HCT116 (cell line): ENCODE data around the gene NHSL2. TPM values are rescaled to one million over a fixed set of nuclear protein-coding genes. Genes with fewer than 3 reads are reported as not detected.

Experiments
- ATAC-seq: fragments of 200-7000 bp; cut with Tn5 transposase; 2 replicates; pipeline ENCODE4 v1.9.1; 2020; ENCODE audit warnings: mild to moderate bottlenecking, moderate library complexity
- Bru-seq: library from RNA; stranded (reverse); fragments of 400-500 nt; gene quantifications from one replicate; lab custom pipeline; 2021; lab: Mats Ljungman, UMichigan
- BruChase-seq, 2 experiments: library from RNA; stranded (reverse); fragments of 400-500 nt; gene quantifications; one replicate each; lab custom pipeline; 2021; lab: Mats Ljungman, UMichigan
- BruUV-seq: library from RNA; stranded (reverse); fragments of 400-500 nt; replicated peaks from 2 replicates; lab custom pipeline; 2021; lab: Mats Ljungman, UMichigan
- CTCF ChIA-PET: fragments of 300-600 bp; sonication (Branson Sonifier 250); formaldehyde crosslinking; loops from one replicate; lab custom pipeline; 2021; ENCODE audit warnings: antibody characterized with exemption; lab: Charles Lee
- POLR2A ChIA-PET: fragments of 300-600, 350-600 bp; sonication (Branson Sonifier 250); formaldehyde crosslinking; loops from one replicate; lab custom pipeline; 2021; ENCODE audit warnings: antibody characterized with exemption; lab: Charles Lee
- RAD21 ChIA-PET, 2 experiments: fragments of 300-600 bp; sonication (Branson Sonifier 250); formaldehyde crosslinking; loops; one replicate each; lab custom pipeline; 2023; ENCODE audit warnings: low total read pairs in 2 of 2; ENCODE audit not compliant: uncharacterized antibody in 2 of 2, unreplicated experiment in 2 of 2, low non-redundant PET in 1 of 2; lab: Charles Lee
- DNase-seq: peaks from one replicate; pipeline ENCODE4 v3.0.0-alpha.2; 2010; ENCODE audit warnings: low read depth, low spot score
- H2AFZ ChIP-seq: fragments of 200-600 bp; shearing (Covaris generic), sonication (generic); 2 replicates; pipeline ENCODE4 v1.6.1; 2017; ENCODE audit warnings: low read depth, mixed run types, mixed read lengths, antibody characterized with exemption, low read length; ENCODE audit not compliant: poor library complexity, severe bottlenecking
- H3K27ac ChIP-seq: 2 replicates; pipeline ENCODE4 v1.5.1; 2012; ENCODE audit warnings: low read depth, low read length
- H3K27me3 ChIP-seq: fragments of 200-600 bp; sonication (generic); 2 replicates; pipeline ENCODE4 v1.6.1; 2016; ENCODE audit warnings: mixed run types, low read length, mixed read lengths; ENCODE audit not compliant: insufficient read depth
- H3K36me3 ChIP-seq, 2 experiments: fragments of 200-500 bp in 1 of 2; fragments of 200-600 bp in 1 of 2; sonication (Bioruptor generic) in 1 of 2; sonication (generic) in 1 of 2; 2 replicates each; pipeline versions ENCODE4 v1.5.1 to v1.6.1; 2014 to 2016; ENCODE audit warnings: low read length in 2 of 2, inconsistent platforms in 1 of 2, mixed read lengths in 1 of 2, mixed run types in 1 of 2; ENCODE audit not compliant: insufficient read depth in 2 of 2, control insufficient read depth in 1 of 2
- H3K4me1 ChIP-seq, 2 experiments: fragments of 200-600 bp in 1 of 2; sonication (generic) in 1 of 2; 2 replicates each; pipeline versions ENCODE4 v1.5.1 to v1.6.1; 2012 to 2017; ENCODE audit warnings: low read length in 2 of 2, inconsistent platforms in 1 of 2, mild to moderate bottlenecking in 1 of 2, mixed read lengths in 1 of 2, mixed run types in 1 of 2, moderate library complexity in 1 of 2; ENCODE audit not compliant: insufficient read depth in 2 of 2, control insufficient read depth in 1 of 2
- H3K4me2 ChIP-seq: fragments of 200-600 bp; sonication (generic); 2 replicates; pipeline ENCODE4 v1.6.1; 2017; ENCODE audit warnings: mixed run types, low read length, mixed read lengths
- H3K4me3 ChIP-seq, 2 experiments: fragments of 200-600 bp in 1 of 2; sonication (generic) in 1 of 2; replicated peaks in 1 of 2; 2 replicates each; pipeline ENCODE4 v1.5.1; 2011 to 2016; ENCODE audit warnings: low read length in 2 of 2, control low read depth in 1 of 2, low read depth in 1 of 2, mild to moderate bottlenecking in 1 of 2, mixed read lengths in 1 of 2, mixed run types in 1 of 2
- H3K79me2 ChIP-seq: fragments of 200-600 bp; sonication (generic); 2 replicates; pipeline ENCODE4 v1.6.1; 2017; ENCODE audit warnings: mild to moderate bottlenecking, mixed run types, low read length, moderate library complexity, mixed read lengths; ENCODE audit not compliant: insufficient read depth
- H3K9ac ChIP-seq: fragments of 200-600 bp; sonication (generic); 2 replicates; pipeline ENCODE4 v1.6.1; 2016; ENCODE audit warnings: low read length, mixed read lengths
- H3K9me2 ChIP-seq: fragments of 200-600 bp; sonication (generic), shearing (Covaris generic); 2 replicates; pipeline ENCODE4 v1.6.1; 2017; ENCODE audit warnings: mixed run types, mild to moderate bottlenecking, moderate library complexity; ENCODE audit not compliant: insufficient read depth
- H3K9me3 ChIP-seq, 2 experiments: fragments of 200-500 bp in 1 of 2; fragments of 200-600 bp in 1 of 2; sonication (Bioruptor generic) in 1 of 2; sonication (generic) in 1 of 2; 2 replicates each; pipeline ENCODE4 v1.6.1; 2014 to 2017; ENCODE audit warnings: low read length in 2 of 2, mixed read lengths in 2 of 2, inconsistent platforms in 1 of 2, low read depth in 1 of 2, mild to moderate bottlenecking in 1 of 2, mixed run types in 1 of 2, moderate library complexity in 1 of 2; ENCODE audit not compliant: control insufficient read depth in 1 of 2, insufficient read depth in 1 of 2
- H4K20me1 ChIP-seq: fragments of 200-600 bp; sonication (generic), shearing (Covaris generic); 2 replicates; pipeline ENCODE4 v1.6.1; 2017; ENCODE audit warnings: mixed run types, mild to moderate bottlenecking, moderate library complexity; ENCODE audit not compliant: insufficient read depth
- CBX3 ChIP-seq: IDR thresholded peaks from 2 replicates; pipeline ENCODE4 v1.6.1; 2012; ENCODE audit warnings: low read depth
- CEBPB ChIP-seq: IDR thresholded peaks from 2 replicates; pipeline ENCODE4 v1.6.1; 2012; ENCODE audit warnings: low read depth
- EGR1 ChIP-seq: IDR thresholded peaks from 2 replicates; pipeline ENCODE4 v1.6.1; 2012; ENCODE audit warnings: low read depth
- EZH2phosphoT487 ChIP-seq: fragments of 200-600 bp; IDR thresholded peaks from 2 replicates; pipeline ENCODE4 v1.6.1; 2018; ENCODE audit warnings: antibody characterized with exemption, borderline replicate concordance
- FOSL1 ChIP-seq: IDR thresholded peaks from 2 replicates; pipeline ENCODE4 v1.6.1; 2012; ENCODE audit warnings: low read depth
- JUND ChIP-seq: IDR thresholded peaks from 2 replicates; pipeline ENCODE4 v1.6.1; 2012
- MAX ChIP-seq: IDR thresholded peaks from 2 replicates; pipeline ENCODE4 v1.6.1; 2012
- POLR2AphosphoS5 ChIP-seq: IDR thresholded peaks from 2 replicates; pipeline ENCODE4 v1.6.1; 2011; ENCODE audit warnings: mild to moderate bottlenecking, low read depth, low read length, moderate library complexity
- SIN3A ChIP-seq: IDR thresholded peaks from 2 replicates; pipeline ENCODE4 v1.6.1; 2012; ENCODE audit warnings: low read depth
- SP1 ChIP-seq: IDR thresholded peaks from 2 replicates; pipeline ENCODE4 v1.6.1; 2012; ENCODE audit warnings: low read depth
- SRF ChIP-seq: IDR thresholded peaks from 2 replicates; pipeline ENCODE4 v1.6.1; 2012; ENCODE audit warnings: low read depth
- TCF7L2 ChIP-seq: IDR thresholded peaks from 2 replicates; pipeline ENCODE4 v1.7.0; 2011; ENCODE audit warnings: borderline replicate concordance, inconsistent platforms; ENCODE audit not compliant: insufficient read depth, insufficient read length; ENCODE audit errors: extremely low read depth
- YY1 ChIP-seq: IDR thresholded peaks from 2 replicates; pipeline ENCODE4 v1.6.1; 2011; ENCODE audit warnings: low read length, low read depth, moderate library complexity, mild to moderate bottlenecking; ENCODE audit not compliant: insufficient replicate concordance; ENCODE audit errors: extremely low read depth
- ZFX ChIP-seq: fragments of 450-650 bp; IDR thresholded peaks from 2 replicates; pipeline ENCODE4 v1.6.1; 2017
- ZNF274 ChIP-seq: fragments of 200-500 bp; sonication (Bioruptor generic); IDR thresholded peaks from 2 replicates; pipeline ENCODE4 v1.6.1; 2014; ENCODE audit warnings: mild to moderate bottlenecking, low read depth, low read length, inconsistent platforms
- intact Hi-C: fragments of 100-400 bp; cut with micrococcal nuclease; formaldehyde crosslinking; loops from 2 replicates; pipeline ENCODE4 v1.10.0; 2022
- long read RNA-seq: library from polyadenylated mRNA; unstranded; transcript quantifications from one replicate; pipeline ENCODE4 v2.0.0, GENCODE V29; 2021; ENCODE audit not compliant: unreplicated experiment
- polyA plus RNA-seq: library from polyadenylated mRNA; unstranded; fragments of >200 nt; gene quantifications from 2 replicates; pipeline ENCODE4 v1.2.1, GENCODE V29; 2012; ENCODE audit warnings: missing spikeins
- total RNA-seq: library from RNA; stranded (reverse); gene quantifications from one replicate; pipeline ENCODE4 v1.2.1, GENCODE V29; 2021; ENCODE audit not compliant: unreplicated experiment
- TF ChIP-seq, protein P1 (sequence below): IDR thresholded peaks from 2 replicates; pipeline ENCODE4 v1.6.1; 2012; ENCODE audit warnings: low read depth
- TF ChIP-seq, protein P2 (sequence below): IDR thresholded peaks from 2 replicates; pipeline ENCODE4 v1.6.1; 2012

Gene NHSL2
- total RNA-seq (0.22 TPM), Bru-seq, nascent RNA (percentile 2 among the genes with signal in this experiment), BruChase-seq, experiment 1, labeled RNA remaining after a 6-hour chase (percentile 4 among the genes with signal in this experiment), BruChase-seq, experiment 2, labeled RNA remaining after a 2-hour chase (percentile 4 among the genes with signal in this experiment)
- polyA plus RNA-seq, result 0.05 and 0.09 TPM in 2 replicates
- long read RNA-seq, partial matches to known transcripts, result 0 of 1 reads
- long read RNA-seq, other reads (novel, unspliced or antisense), result 1 of 1 reads

DNA sequence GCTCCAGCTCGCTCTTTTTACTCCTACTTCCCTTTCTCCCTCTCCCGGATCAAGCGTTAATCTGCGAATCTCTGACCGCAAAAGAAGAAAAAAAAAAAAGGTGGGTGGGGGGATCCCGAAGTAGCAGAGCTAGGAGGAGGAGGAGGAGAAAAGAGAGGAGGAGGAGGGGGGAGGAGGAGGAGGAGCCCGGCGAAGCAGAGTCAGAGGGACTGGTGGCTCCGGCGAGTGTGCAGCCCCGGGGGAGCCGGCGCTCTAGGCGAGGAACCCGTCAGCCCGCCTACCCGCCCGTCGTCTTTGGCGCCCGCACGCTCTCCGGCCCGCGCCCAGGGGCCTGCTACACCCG lies at the start of gene NHSL2:
Gene NHSL2 (plus strand): TSS at position 203 of the 343 bp plus-strand sequence.
- no peaks in the 10 kb centered on the region for H3K4me1 ChIP-seq
- intact Hi-C loops, result no loop called here
- no peaks in the 10 kb centered on the region for H3K36me3 ChIP-seq
- no peak within 1 kb of the TSS for H3K27ac ChIP-seq
- no peak for TF ChIP-seq CEBPB
- TF ChIP-seq ZNF274, result no peak
- TF ChIP-seq SRF, result no peak
- no peak for TF ChIP-seq SIN3A
- no peak for TF ChIP-seq FOSL1
- no peak for TF ChIP-seq EZH2phosphoT487
- no peak for TF ChIP-seq ZFX
- TF ChIP-seq MAX, result no peak
- H3K4me2 ChIP-seq, result no peak within 1 kb of the TSS
- no peak for ATAC-seq
- no peak within 1 kb of the TSS for H3K9ac ChIP-seq
- H2AFZ ChIP-seq, result no peak within 1 kb of the TSS
- no peak for DNase-seq
- no TSS peak for BruUV-seq
- H3K9me2 ChIP-seq, result no peaks in the 10 kb centered on the region
- ChIA-PET CTCF (no interaction called here), RAD21 (no interaction called here), POLR2A (no interaction called here)
- H3K4me3 ChIP-seq, result no peak within 1 kb of the TSS
- H3K9me3 ChIP-seq, result no peaks in the 10 kb centered on the region
- no peaks in the 10 kb centered on the region for H3K27me3 ChIP-seq
- no peaks in the 10 kb centered on the region for H3K79me2 ChIP-seq
- no peaks in the 10 kb centered on the region for H4K20me1 ChIP-seq

DNA sequence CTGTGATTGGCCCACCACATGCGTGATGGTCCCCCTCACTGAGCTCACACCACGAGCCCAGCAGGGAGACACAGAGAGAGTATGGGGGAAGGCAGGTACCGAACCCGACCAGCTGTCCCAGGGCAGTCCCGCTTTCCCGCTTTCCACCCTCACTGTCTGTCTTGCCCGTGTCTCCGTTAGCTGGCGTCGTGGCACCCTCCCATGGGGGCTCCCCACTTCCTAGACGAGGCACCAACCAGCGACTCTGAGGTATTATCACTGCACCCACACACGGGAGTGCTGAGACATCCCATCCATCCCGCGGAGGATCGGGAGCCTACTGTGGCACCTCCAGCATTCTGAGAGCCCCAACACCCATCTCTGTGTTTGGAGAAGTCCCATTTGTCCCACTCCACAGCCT lies 43.0 kb upstream of the NHSL2 start:
- RAD21 ChIA-PET, result no interaction called here
- H3K4me2 ChIP-seq, result no peak overlapping the region
- no peak for DNase-seq
- TF ChIP-seq MAX (no peak), CBX3 (no peak), ZNF274 (no peak), YY1 (no peak), EGR1 (no peak), TCF7L2 (no peak), POLR2AphosphoS5 (no peak), SIN3A (no peak), JUND (no peak), SP1 (no peak), ZFX (no peak)
- TF ChIP-seq, protein P1, sequence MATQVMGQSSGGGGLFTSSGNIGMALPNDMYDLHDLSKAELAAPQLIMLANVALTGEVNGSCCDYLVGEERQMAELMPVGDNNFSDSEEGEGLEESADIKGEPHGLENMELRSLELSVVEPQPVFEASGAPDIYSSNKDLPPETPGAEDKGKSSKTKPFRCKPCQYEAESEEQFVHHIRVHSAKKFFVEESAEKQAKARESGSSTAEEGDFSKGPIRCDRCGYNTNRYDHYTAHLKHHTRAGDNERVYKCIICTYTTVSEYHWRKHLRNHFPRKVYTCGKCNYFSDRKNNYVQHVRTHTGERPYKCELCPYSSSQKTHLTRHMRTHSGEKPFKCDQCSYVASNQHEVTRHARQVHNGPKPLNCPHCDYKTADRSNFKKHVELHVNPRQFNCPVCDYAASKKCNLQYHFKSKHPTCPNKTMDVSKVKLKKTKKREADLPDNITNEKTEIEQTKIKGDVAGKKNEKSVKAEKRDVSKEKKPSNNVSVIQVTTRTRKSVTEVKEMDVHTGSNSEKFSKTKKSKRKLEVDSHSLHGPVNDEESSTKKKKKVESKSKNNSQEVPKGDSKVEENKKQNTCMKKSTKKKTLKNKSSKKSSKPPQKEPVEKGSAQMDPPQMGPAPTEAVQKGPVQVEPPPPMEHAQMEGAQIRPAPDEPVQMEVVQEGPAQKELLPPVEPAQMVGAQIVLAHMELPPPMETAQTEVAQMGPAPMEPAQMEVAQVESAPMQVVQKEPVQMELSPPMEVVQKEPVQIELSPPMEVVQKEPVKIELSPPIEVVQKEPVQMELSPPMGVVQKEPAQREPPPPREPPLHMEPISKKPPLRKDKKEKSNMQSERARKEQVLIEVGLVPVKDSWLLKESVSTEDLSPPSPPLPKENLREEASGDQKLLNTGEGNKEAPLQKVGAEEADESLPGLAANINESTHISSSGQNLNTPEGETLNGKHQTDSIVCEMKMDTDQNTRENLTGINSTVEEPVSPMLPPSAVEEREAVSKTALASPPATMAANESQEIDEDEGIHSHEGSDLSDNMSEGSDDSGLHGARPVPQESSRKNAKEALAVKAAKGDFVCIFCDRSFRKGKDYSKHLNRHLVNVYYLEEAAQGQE, result no peak
- TF ChIP-seq, protein P2, sequence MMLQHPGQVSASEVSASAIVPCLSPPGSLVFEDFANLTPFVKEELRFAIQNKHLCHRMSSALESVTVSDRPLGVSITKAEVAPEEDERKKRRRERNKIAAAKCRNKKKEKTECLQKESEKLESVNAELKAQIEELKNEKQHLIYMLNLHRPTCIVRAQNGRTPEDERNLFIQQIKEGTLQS, result no peak

More for the DNA sequence above, 43.0 kb upstream of the NHSL2 start:
- no peaks in the 10 kb centered on the region for H3K36me3 ChIP-seq
- no peak overlapping the region for H3K9ac ChIP-seq
- H3K9me3 ChIP-seq, result no peaks in the 10 kb centered on the region
- no peaks in the 10 kb centered on the region for H3K27me3 ChIP-seq
- BruUV-seq, result no TSS peak
- intact Hi-C loops, result no loop called here
- CTCF ChIA-PET, result no interaction called here
- H3K27ac ChIP-seq, result no peak overlapping the region
- ATAC-seq, result no peak
- H3K4me1 ChIP-seq, result no peaks in the 10 kb centered on the region
- POLR2A ChIA-PET, result no interaction called here
- no peak overlapping the region for H3K4me3 ChIP-seq
- no peak overlapping the region for H2AFZ ChIP-seq
- H4K20me1 ChIP-seq, result no peaks in the 10 kb centered on the region
- no peaks in the 10 kb centered on the region for H3K79me2 ChIP-seq
- H3K9me2 ChIP-seq, result no peaks in the 10 kb centered on the region
